Measurements from ENCODE around the gene ANTKMT. TPM values are rescaled to one million over a fixed set of nuclear protein-coding genes. Genes with fewer than 3 reads are reported as not detected.

Gene ANTKMT
- total and polyA plus RNA-seq, 7 experiments from 2014 or later: 11.9 to 26.8 (median 14.7) TPM

GRCh38 chr16:745739-746138 is 24.8 kb downstream of the ANTKMT start:
- H3K36me3 ChIP-seq (ENCODE audit: control insufficient read depth in 2 of 3, insufficient read depth in 3 of 3, low read length in 3 of 3): no peaks in the 10 kb centered on the region
- H3K27ac Mint-ChIP-seq: no peak overlapping the region
- ChIA-PET POLR2A (interaction anchor here (1.3 kb wide), 1 partner anchor 33 kb away, joined by 3 read pairs; no protein-coding TSS in a partner anchor), CTCF (no interaction called here)
- H3K4me3 ChIP-seq (ENCODE audit: low read length): no peak overlapping the region
- ATAC-seq (no peak), DNase-seq (no peak)
- H3K36me3 Mint-ChIP-seq: no peaks in the 10 kb centered on the region
- H3K9me3 Mint-ChIP-seq: no peaks in the 10 kb centered on the region
- no peaks in the 10 kb centered on the region for H3K9me3 ChIP-seq (ENCODE audit: control insufficient read depth in 2 of 3, low read length in 3 of 3)
- no peaks in the 10 kb centered on the region for H3K4me1 Mint-ChIP-seq
- intact Hi-C loops (cut with micrococcal nuclease): no loop called here
- H3K27me3 ChIP-seq (ENCODE audit: control insufficient read depth in 2 of 2, insufficient read depth in 2 of 2, low read length in 2 of 2): no peaks in the 10 kb centered on the region
- no peak overlapping the region for H3K4me3 Mint-ChIP-seq
- H3K27ac ChIP-seq (ENCODE audit: low read depth, low read length): no peak overlapping the region
- H3K27me3 Mint-ChIP-seq: no peaks in the 10 kb centered on the region
- no peaks in the 10 kb centered on the region for H3K4me1 ChIP-seq (ENCODE audit: control insufficient read depth in 2 of 2, insufficient read depth in 2 of 2, low read length in 2 of 2)

- H3K27me3 Mint-ChIP-seq: no peaks in the 10 kb centered on the region
- Histone ChIP-seq H3K9me3 (ENCODE audit: control insufficient read depth in 2 of 3, low read length in 3 of 3) (no peaks in the 10 kb centered on the region), H3K4me1 (ENCODE audit: control insufficient read depth in 2 of 2, insufficient read depth in 2 of 2, low read length in 2 of 2) (no peaks in the 10 kb centered on the region), H3K36me3 (ENCODE audit: control insufficient read depth in 2 of 3, insufficient read depth in 3 of 3, low read length in 3 of 3) (no peaks in the 10 kb centered on the region), H3K27me3 (ENCODE audit: control insufficient read depth in 2 of 2, insufficient read depth in 2 of 2, low read length in 2 of 2) (no peaks in the 10 kb centered on the region), H3K4me3 (ENCODE audit: low read length) (no peak overlapping the region), H3K27ac (ENCODE audit: low read depth, low read length) (no peak overlapping the region)
- no peak for DNase-seq
- no peak overlapping the region for H3K4me3 Mint-ChIP-seq
- CTCF ChIA-PET: no interaction called here
- POLR2A ChIA-PET: no interaction called here
- ATAC-seq: no peak
- no peaks in the 10 kb centered on the region for H3K36me3 Mint-ChIP-seq
- no peaks in the 10 kb centered on the region for H3K4me1 Mint-ChIP-seq
- intact Hi-C loops (cut with micrococcal nuclease): no loop called here
- no peak overlapping the region for H3K27ac Mint-ChIP-seq
- no peaks in the 10 kb centered on the region for H3K9me3 Mint-ChIP-seq
Observed at GRCh38 chr16:746637-747036, 25.7 kb downstream of the ANTKMT start.

DNA sequence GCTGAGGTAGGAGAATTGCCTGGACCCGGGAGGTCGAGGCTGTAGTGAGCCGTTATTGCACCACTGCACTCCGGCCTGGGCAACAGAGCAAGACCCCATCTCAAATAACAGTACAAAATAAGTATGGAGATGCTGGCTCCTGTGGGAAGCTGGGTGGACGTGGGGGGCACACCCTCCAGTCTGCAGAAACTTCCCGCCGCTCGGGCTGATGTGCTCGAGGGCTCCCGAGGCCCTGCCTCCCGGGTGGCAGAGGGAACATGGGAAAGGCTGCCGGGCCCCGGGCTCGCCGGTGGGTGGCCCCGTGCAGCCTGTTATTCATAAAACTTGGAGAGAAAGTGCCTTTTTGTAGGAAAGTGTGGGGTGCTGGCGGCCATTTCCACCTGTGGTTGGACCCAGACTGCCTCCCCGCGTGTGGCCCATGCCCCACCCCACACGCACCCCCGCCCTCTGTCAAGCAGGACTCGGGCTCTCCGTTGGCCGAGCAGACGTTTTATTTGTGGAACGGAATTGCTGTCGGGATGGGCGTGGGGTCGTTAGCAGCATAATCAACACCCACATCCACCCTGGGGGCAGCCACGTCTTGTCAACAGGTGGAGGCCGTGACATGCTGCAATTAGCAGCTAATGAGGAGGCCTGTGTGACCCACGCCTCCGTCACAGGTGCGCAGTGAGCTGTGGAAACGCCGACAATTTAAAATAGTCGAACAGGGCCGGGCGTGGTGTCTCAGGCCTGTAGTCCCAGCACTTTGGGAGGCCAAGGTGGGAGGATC is 27.2 kb downstream of the ANTKMT start:
- ChIA-PET POLR2A (interaction anchor here (1.6 kb wide), 1 partner anchor 7 kb away, joined by 4 read pairs; the partner anchor contains the start of gene CIAO3), CTCF (no interaction called here)
- Histone ChIP-seq H3K9me3 (ENCODE audit: control insufficient read depth in 2 of 3, low read length in 3 of 3) (no peaks in the 10 kb centered on the region), H3K36me3 (ENCODE audit: control insufficient read depth in 2 of 3, insufficient read depth in 3 of 3, low read length in 3 of 3) (no peaks in the 10 kb centered on the region), H3K4me3 (ENCODE audit: low read length) (no peak overlapping the region), H3K4me1 (ENCODE audit: control insufficient read depth in 2 of 2, insufficient read depth in 2 of 2, low read length in 2 of 2) (no peaks in the 10 kb centered on the region), H3K27me3 (ENCODE audit: control insufficient read depth in 2 of 2, insufficient read depth in 2 of 2, low read length in 2 of 2) (no peaks in the 10 kb centered on the region), H3K27ac (ENCODE audit: low read depth, low read length) (no peak overlapping the region)
- H3K9me3 Mint-ChIP-seq: no peaks in the 10 kb centered on the region
- DNase-seq (no peak), ATAC-seq (no peak)
- intact Hi-C loops (cut with micrococcal nuclease): no loop called here
- H3K27me3 Mint-ChIP-seq: no peaks in the 10 kb centered on the region
- no peak overlapping the region for H3K27ac Mint-ChIP-seq
- H3K36me3 Mint-ChIP-seq: no peaks in the 10 kb centered on the region
- no peaks in the 10 kb centered on the region for H3K4me1 Mint-ChIP-seq
- no peak overlapping the region for H3K4me3 Mint-ChIP-seq

- ChIA-PET CTCF (interaction anchor here (0.6 kb wide), 1 partner anchor 308 kb away, joined by 3 read pairs; no protein-coding TSS in a partner anchor), POLR2A (interaction anchor here (0.6 to 1.6 kb wide), 3 partner anchors 8 to 1242 kb away, joined by 3 to 5 read pairs (median 4); partner anchors contain the start of gene CIAO3)
- Histone ChIP-seq H3K27ac (ENCODE audit: low read depth, low read length) (no peak overlapping the region), H3K4me3 (ENCODE audit: low read length) (no peak overlapping the region), H3K36me3 (ENCODE audit: control insufficient read depth in 2 of 3, insufficient read depth in 3 of 3, low read length in 3 of 3) (no peaks in the 10 kb centered on the region), H3K4me1 (ENCODE audit: control insufficient read depth in 2 of 2, insufficient read depth in 2 of 2, low read length in 2 of 2) (no peaks in the 10 kb centered on the region), H3K9me3 (ENCODE audit: control insufficient read depth in 2 of 3, low read length in 3 of 3) (no peaks in the 10 kb centered on the region), H3K27me3 (ENCODE audit: control insufficient read depth in 2 of 2, insufficient read depth in 2 of 2, low read length in 2 of 2) (no peaks in the 10 kb centered on the region)
- no peak for ATAC-seq
- Mint-ChIP-seq H3K9me3 (no peaks in the 10 kb centered on the region), H3K27ac (no peak overlapping the region), H3K36me3 (no peaks in the 10 kb centered on the region), H3K4me3 (no peak overlapping the region), H3K27me3 (peaks cover 0 to under 1% (median 0%) of the 10 kb centered on the region in 5 donors), H3K4me1 (no peaks in the 10 kb centered on the region)
- DNase-seq: no peak
- intact Hi-C loops (cut with micrococcal nuclease): no loop called here
Observed at GRCh38 chr16:749010-749409, 28.1 kb downstream of the ANTKMT start.

DNA sequence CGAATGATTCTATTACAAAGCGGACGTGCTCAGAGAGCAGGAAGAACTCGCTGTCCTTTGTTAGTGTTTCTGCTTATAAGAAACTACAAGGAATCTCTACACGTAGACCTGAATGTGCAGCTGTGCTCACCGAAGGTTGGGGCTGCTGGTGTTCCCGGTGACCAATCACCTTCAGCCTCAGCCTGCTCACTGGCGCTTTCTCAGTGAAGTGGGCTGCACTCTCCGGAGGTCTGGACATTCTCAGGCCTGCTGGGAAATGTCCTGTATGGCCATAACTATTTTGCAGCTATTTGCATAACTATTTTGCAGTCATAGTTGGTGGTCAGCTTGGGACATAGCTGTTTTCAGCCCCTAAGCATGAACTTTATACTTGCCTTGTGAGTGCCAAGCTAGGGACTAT is 29.5 kb downstream of the ANTKMT start:
- H3K27me3 ChIP-seq (ENCODE audit: control insufficient read depth in 2 of 2, insufficient read depth in 2 of 2, low read length in 2 of 2): no peaks in the 10 kb centered on the region
- no peaks in the 10 kb centered on the region for H3K9me3 Mint-ChIP-seq
- intact Hi-C loops (cut with micrococcal nuclease): no loop called here
- H3K4me1 ChIP-seq (ENCODE audit: control insufficient read depth in 2 of 2, insufficient read depth in 2 of 2, low read length in 2 of 2): no peaks in the 10 kb centered on the region
- no peak overlapping the region for H3K27ac ChIP-seq (ENCODE audit: low read depth, low read length)
- no peak overlapping the region for H3K4me3 ChIP-seq (ENCODE audit: low read length)
- H3K36me3 ChIP-seq (ENCODE audit: control insufficient read depth in 2 of 3, insufficient read depth in 3 of 3, low read length in 3 of 3): no peaks in the 10 kb centered on the region
- POLR2A ChIA-PET: no interaction called here
- CTCF ChIA-PET: no interaction called here
- DNase-seq (no peak), ATAC-seq (no peak)
- peaks cover 0 to 4% (median 3%) of the 10 kb centered on the region in 7 donors for H3K4me1 Mint-ChIP-seq
- no peaks in the 10 kb centered on the region for H3K36me3 Mint-ChIP-seq
- H3K27me3 Mint-ChIP-seq: peaks cover 0 to 2% (median 0%) of the 10 kb centered on the region in 5 donors
- no peak overlapping the region for H3K4me3 Mint-ChIP-seq
- no peaks in the 10 kb centered on the region for H3K9me3 ChIP-seq (ENCODE audit: control insufficient read depth in 2 of 3, low read length in 3 of 3)
- H3K27ac Mint-ChIP-seq: no peak overlapping the region

DNA sequence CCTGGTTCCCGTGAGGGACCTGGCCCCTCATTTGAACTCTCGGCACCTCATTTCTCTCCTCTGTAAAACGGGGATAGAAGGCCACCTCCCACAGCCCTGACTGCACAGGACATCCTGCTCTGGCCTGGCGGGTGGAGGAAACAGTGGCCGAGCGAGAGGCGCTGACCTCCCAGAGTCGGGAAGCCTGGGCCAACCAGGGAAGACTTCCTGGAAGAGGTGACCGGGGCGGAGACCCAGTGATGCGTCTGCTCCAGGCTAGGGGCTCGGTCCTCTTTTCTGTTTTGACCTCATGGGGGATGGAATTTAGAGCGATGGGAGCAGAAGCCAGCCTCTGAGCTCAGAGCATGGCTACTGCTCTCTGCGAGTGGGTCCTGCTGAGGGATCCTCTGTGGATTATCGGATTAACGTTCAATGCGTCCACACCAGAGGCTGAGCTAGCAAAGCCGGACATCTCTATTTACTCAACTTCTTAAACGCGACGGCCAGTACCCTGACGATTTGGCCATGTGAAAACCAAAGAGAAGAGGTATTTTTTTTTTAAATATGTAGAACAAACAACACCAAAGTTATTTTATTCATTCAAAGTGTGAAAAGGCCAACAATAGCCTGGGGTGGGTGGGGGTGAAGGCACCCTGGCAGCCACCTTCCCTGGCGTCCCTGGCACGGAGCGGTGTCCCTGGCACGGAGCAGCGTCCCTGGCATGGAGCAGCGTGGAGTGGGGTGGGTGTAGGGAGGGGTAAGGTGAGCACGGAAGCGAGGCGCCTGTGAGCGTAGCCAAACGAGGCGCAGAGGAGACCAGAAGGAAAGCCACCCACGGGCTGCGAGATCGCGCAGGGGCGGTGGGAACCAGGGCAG is 30.4 kb downstream of the ANTKMT start:
- H3K9me3 Mint-ChIP-seq: peaks cover 0 to 2% (median 0%) of the 10 kb centered on the region in 11 donors
- H3K4me1 Mint-ChIP-seq: peaks cover 0 to 4% (median 3%) of the 10 kb centered on the region in 7 donors
- no peaks in the 10 kb centered on the region for H3K4me1 ChIP-seq (ENCODE audit: control insufficient read depth in 2 of 2, insufficient read depth in 2 of 2, low read length in 2 of 2)
- intact Hi-C loops (cut with micrococcal nuclease): no loop called here
- H3K4me3 ChIP-seq (ENCODE audit: low read length): no peak overlapping the region
- peaks cover 0 to 5% (median 1%) of the 10 kb centered on the region in 5 donors for H3K27me3 Mint-ChIP-seq
- no peak for ATAC-seq
- H3K27ac Mint-ChIP-seq: no peak overlapping the region
- H3K27ac ChIP-seq (ENCODE audit: low read depth, low read length): no peak overlapping the region
- POLR2A ChIA-PET: no interaction called here
- no peak for DNase-seq
- no peak overlapping the region for H3K4me3 Mint-ChIP-seq
- no peaks in the 10 kb centered on the region for H3K9me3 ChIP-seq (ENCODE audit: control insufficient read depth in 2 of 3, low read length in 3 of 3)
- no peaks in the 10 kb centered on the region for H3K27me3 ChIP-seq (ENCODE audit: control insufficient read depth in 2 of 2, insufficient read depth in 2 of 2, low read length in 2 of 2)
- CTCF ChIA-PET: interaction anchor here (0.7 kb wide), 1 partner anchor 33 kb away, joined by 3 read pairs; no protein-coding TSS in a partner anchor
- H3K36me3 ChIP-seq (ENCODE audit: control insufficient read depth in 2 of 3, insufficient read depth in 3 of 3, low read length in 3 of 3): no peaks in the 10 kb centered on the region
- H3K36me3 Mint-ChIP-seq: no peaks in the 10 kb centered on the region

Measured in naive thymus-derived CD4-positive, alpha-beta T cell (primary cell).